GM18519 (cell line): Measurements from ENCODE around the gene EXTL1.
A peak's percentile ranks its signal among the peaks of the same experiment; 100 is the strongest.

Experiments used
- ATAC-seq: cut with Tn5 transposase; IDR thresholded peaks from one replicate; pipeline ENCODE4 v1.9.1; 2021; ENCODE audit warnings: mild to moderate bottlenecking, moderate library complexity; ENCODE audit not compliant: unreplicated experiment, low FRiP score

Gene EXTL1

GRCh38 chr1:25996966-25997827, 24.4 kb upstream of the EXTL1 start:
- no peak for ATAC-seq

GRCh38 chr1:25997828-25998761, 23.5 kb upstream of the EXTL1 start, which contains the start of gene PAFAH2:
Gene PAFAH2, minus strand, starts transcription at chr1:25998063. Its CDS starts 7,247 bp downstream, at chr1:25990816.
- peak; percentile 86 for ATAC-seq

GRCh38 chr1:25999041-25999800, 22.4 kb upstream of the EXTL1 start:
- ATAC-seq, result no peak

- no peak for ATAC-seq
These were observed 18.3 kb upstream of the EXTL1 start for GRCh38 chr1:26003262-26003661.

GRCh38 chr1:26003756-26004155, 17.8 kb upstream of the EXTL1 start:
- ATAC-seq, result no peak

GRCh38 chr1:26005434-26006105, 16.0 kb upstream of the EXTL1 start:
- no peak for ATAC-seq

- ATAC-seq, result no peak
These were observed 14.9 kb upstream of the EXTL1 start for GRCh38 chr1:26006710-26007109.

- ATAC-seq, result no peak
These were observed 11.7 kb upstream of the EXTL1 start for GRCh38 chr1:26009796-26010447.

GRCh38 chr1:26010825-26011224, 10.8 kb upstream of the EXTL1 start:
- no peak for ATAC-seq

GRCh38 chr1:26012864-26013263, 8.7 kb upstream of the EXTL1 start:
- no peak for ATAC-seq

- ATAC-seq, result no peak
These were observed 7.4 kb upstream of the EXTL1 start for GRCh38 chr1:26014179-26014578.

- no peak for ATAC-seq
These were observed 6.2 kb upstream of the EXTL1 start for GRCh38 chr1:26015358-26015757.

GRCh38 chr1:26016258-26016952, 5.2 kb upstream of the EXTL1 start:
- ATAC-seq, result no peak

GRCh38 chr1:26016953-26017545, 4.5 kb upstream of the EXTL1 start:
- no peak for ATAC-seq

- no peak for ATAC-seq
These were observed 4.0 kb upstream of the EXTL1 start for GRCh38 chr1:26017606-26018005.

- ATAC-seq, result no peak
These were observed 1.8 kb upstream of the EXTL1 start for GRCh38 chr1:26019641-26020315.

GRCh38 chr1:26020330-26020768, 1.2 kb upstream of the EXTL1 start:
- ATAC-seq, result no peak
